ENCODE measurements around the gene FIS1.
"Not testable (repeated sequence)": the region's sequence is repeated elsewhere in the genome, so short reads cannot be mapped to it uniquely, and the experiment has no call there.

Gene FIS1

GRCh38 chr7:101265622-101266516, 21.0 kb upstream of the FIS1 start:
- no peak for DNase-seq (ENCODE audit: low read depth, low spot score)
- H3K4me3 ChIP-seq (ENCODE audit: low read length) = no peak overlapping the region

- DNase-seq (ENCODE audit: low read depth, low spot score); H3K4me3 ChIP-seq (ENCODE audit: low read length): not testable (repeated sequence)
These were observed 19.3 kb upstream of the FIS1 start for GRCh38 chr7:101264102-101264706.

- DNase-seq (ENCODE audit: low read depth, low spot score) = no peak
These were observed 13.4 kb upstream of the FIS1 start for GRCh38 chr7:101258243-101258731.

GRCh38 chr7:101255796-101256195, 10.9 kb upstream of the FIS1 start:
- no peak overlapping the region for H3K4me3 ChIP-seq (ENCODE audit: low read length)
- DNase-seq (ENCODE audit: low read depth, low spot score) = no peak

More at GRCh38 chr7:101258243-101258731, 13.4 kb upstream of the FIS1 start:
- H3K4me3 ChIP-seq (ENCODE audit: low read length) = no peak overlapping the region

GRCh38 chr7:101253199-101253598, 8.3 kb upstream of the FIS1 start:
- H3K4me3 ChIP-seq (ENCODE audit: low read length); DNase-seq (ENCODE audit: low read depth, low spot score): not testable (repeated sequence)

- H3K4me3 ChIP-seq (ENCODE audit: low read length) = peak overlapping the region; percentile 79
- DNase-seq (ENCODE audit: low read depth, low spot score) = peak; percentile 94
These were observed 7.2 kb upstream of the FIS1 start for GRCh38 chr7:101251871-101252659.

- H3K4me3 ChIP-seq (ENCODE audit: low read length) = no peak overlapping the region
- no peak for DNase-seq (ENCODE audit: low read depth, low spot score)
These were observed 5.4 kb upstream of the FIS1 start for GRCh38 chr7:101250324-101250723.

- no peak for DNase-seq (ENCODE audit: low read depth, low spot score)
- no peak overlapping the region for H3K4me3 ChIP-seq (ENCODE audit: low read length)
These were observed 3.4 kb upstream of the FIS1 start for GRCh38 chr7:101248276-101248675.

- DNase-seq (ENCODE audit: low read depth, low spot score) = no peak
- peak overlapping the region; percentile 99 for H3K4me3 ChIP-seq (ENCODE audit: low read length)
These were observed 327 bp upstream of the FIS1 start for GRCh38 chr7:101245147-101245668.

- peak overlapping the region; percentile 99 for H3K4me3 ChIP-seq (ENCODE audit: low read length)
- no peak for DNase-seq (ENCODE audit: low read depth, low spot score)
These were observed 1.1 kb downstream of the FIS1 start for GRCh38 chr7:101243646-101244374.

- no peak overlapping the region for H3K4me3 ChIP-seq (ENCODE audit: low read length)
- DNase-seq (ENCODE audit: low read depth, low spot score) = no peak
These were observed 3.2 kb downstream of the FIS1 start for GRCh38 chr7:101241443-101242349.

GRCh38 chr7:101241015-101241363, 3.9 kb downstream of the FIS1 start:
- no peak overlapping the region for H3K4me3 ChIP-seq (ENCODE audit: low read length)
- no peak for DNase-seq (ENCODE audit: low read depth, low spot score)

GRCh38 chr7:101240226-101241014, 4.5 kb downstream of the FIS1 start:
- H3K4me3 ChIP-seq (ENCODE audit: low read length) = no peak overlapping the region
- DNase-seq (ENCODE audit: low read depth, low spot score) = no peak

GRCh38 chr7:101239951-101240220, 5.0 kb downstream of the FIS1 start:
- no peak overlapping the region for H3K4me3 ChIP-seq (ENCODE audit: low read length)
- no peak for DNase-seq (ENCODE audit: low read depth, low spot score)

- no peak overlapping the region for H3K4me3 ChIP-seq (ENCODE audit: low read length)
- no peak for DNase-seq (ENCODE audit: low read depth, low spot score)
These were observed 5.5 kb downstream of the FIS1 start for GRCh38 chr7:101239191-101239950.

- no peak overlapping the region for H3K4me3 ChIP-seq (ENCODE audit: low read length)
- DNase-seq (ENCODE audit: low read depth, low spot score) = no peak
These were observed 6.4 kb downstream of the FIS1 start for GRCh38 chr7:101238226-101239182.

All from Jurkat, Clone E6-1 (cell line).